HEK293T (cell line): Measurements from ENCODE around the gene WFDC5.

Experiments
- BHLHE40 ChIP-seq: fragments of 450-650 bp; IDR thresholded peaks from 2 replicates; pipeline ENCODE4 v1.6.1; 2016; ENCODE audit warnings: mild to moderate bottlenecking, moderate library complexity, borderline replicate concordance
- CTBP1 ChIP-seq: fragments of 450-650 bp; IDR thresholded peaks from 2 replicates; pipeline ENCODE4 v1.6.1; 2016; ENCODE audit warnings: borderline replicate concordance
- FOXA1 ChIP-seq: fragments of 450-650 bp; IDR thresholded peaks from 2 replicates; pipeline ENCODE4 v1.6.1; 2016; ENCODE audit warnings: mild to moderate bottlenecking
- FOXK2 ChIP-seq: fragments of 450-650 bp; IDR thresholded peaks from 2 replicates; pipeline ENCODE4 v1.6.1; 2016; ENCODE audit warnings: mild to moderate bottlenecking
- FOXM1 ChIP-seq: fragments of 450-650 bp; IDR thresholded peaks from 2 replicates; pipeline ENCODE4 v1.6.1; 2017; ENCODE audit warnings: mild to moderate bottlenecking, borderline replicate concordance
- HDGF ChIP-seq: fragments of 450-650 bp; IDR thresholded peaks from 2 replicates; pipeline ENCODE4 v1.6.1; 2017; ENCODE audit warnings: antibody characterized with exemption, borderline replicate concordance
- SP1 ChIP-seq: fragments of 450-650 bp; IDR thresholded peaks from 2 replicates; pipeline ENCODE4 v1.6.1; 2017
- ZNF384 ChIP-seq: fragments of 450-650 bp; IDR thresholded peaks from 2 replicates; pipeline ENCODE4 v1.6.1; 2016

DNA sequence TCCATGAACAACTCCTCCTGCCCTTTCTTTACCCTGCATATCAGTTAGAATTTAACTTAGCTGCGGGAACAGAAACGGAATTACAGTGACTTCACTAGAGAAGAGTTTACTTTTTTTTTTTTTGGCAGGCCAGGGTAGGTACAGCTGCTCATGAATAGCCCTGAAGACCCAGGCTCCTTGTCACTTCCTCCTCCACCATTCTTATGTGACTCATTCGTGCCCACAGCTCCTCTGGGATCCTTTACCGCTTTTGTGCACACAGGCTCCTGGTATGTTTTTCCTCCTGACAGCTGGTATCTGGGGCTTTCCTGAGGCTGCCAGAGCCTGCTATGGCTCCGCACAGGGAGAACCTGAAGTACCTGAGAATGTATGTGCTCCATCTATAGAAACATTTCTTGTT, 10.2 kb downstream of the WFDC5 start:
- TF ChIP-seq CTBP1 (no peak), FOXM1 (no peak), FOXK2 (no peak), BHLHE40 (no peak), HDGF (no peak), SP1 (no peak), ZNF384 (no peak), FOXA1 (no peak)
